PC-3 (cell line): ENCODE data around the gene C22orf42. TPM values are rescaled to one million over a fixed set of nuclear protein-coding genes. Genes with fewer than 3 reads are reported as not detected.
"Not testable (repeated sequence)": the region's sequence is repeated elsewhere in the genome, so short reads cannot be mapped to it uniquely, and the experiment has no call there.

ENCODE experiments used
- ATAC-seq: fragments of 200-7000 bp; cut with Tn5 transposase; 2 replicates; pipeline ENCODE4 v1.9.1; 2020; ENCODE audit warnings: mild to moderate bottlenecking, moderate library complexity
- BruUV-seq: library from RNA; stranded (reverse); fragments of 400-500 nt; replicated peaks from 2 replicates; lab custom pipeline; 2021; lab: Mats Ljungman, UMichigan
- CTCF ChIA-PET: fragments of 300-600 bp; sonication (Branson Sonifier 250); formaldehyde crosslinking; loops from one replicate; lab custom pipeline; 2022; ENCODE audit warnings: antibody characterized with exemption; lab: Charles Lee
- POLR2A ChIA-PET: fragments of 300-600 bp; sonication (Branson Sonifier 250); formaldehyde crosslinking; loops from one replicate; lab custom pipeline; 2022; ENCODE audit warnings: antibody characterized with exemption; ENCODE audit not compliant: unreplicated experiment; lab: Charles Lee
- DNase-seq: peaks from one replicate; pipeline ENCODE4 v3.0.0-alpha.2; 2015
- H2AFZ ChIP-seq: fragments of 300-600 bp; sonication (generic); 2 replicates; pipeline ENCODE4 v1.6.0; 2016; ENCODE audit warnings: antibody characterized with exemption, low read length
- H3F3A ChIP-seq: fragments of 300-600 bp; sonication (generic); one replicate; pipeline ENCODE4 v1.6.0; 2017; ENCODE audit warnings: antibody characterized with exemption, low read length, control low read depth, mild to moderate bottlenecking; ENCODE audit not compliant: unreplicated experiment
- H3K27ac ChIP-seq: fragments of 300-600 bp; sonication (generic); 2 replicates; pipeline ENCODE4 v1.5.1; 2016; ENCODE audit warnings: mild to moderate bottlenecking, low read length
- H3K27me3 ChIP-seq: fragments of 300-600 bp; sonication (generic); 2 replicates; pipeline ENCODE4 v1.6.1; 2016; ENCODE audit warnings: low read length, mixed read lengths
- H3K36me3 ChIP-seq: fragments of 300-600 bp; sonication (generic); 2 replicates; pipeline ENCODE4 v1.6.1; 2016; ENCODE audit warnings: low read depth, mixed run types, low read length, mixed read lengths
- H3K4me1 ChIP-seq: fragments of 300-600 bp; sonication (generic); 2 replicates; pipeline ENCODE4 v1.5.1; 2016; ENCODE audit warnings: low read length; ENCODE audit not compliant: insufficient read depth
- H3K4me2 ChIP-seq: fragments of 300-600 bp; sonication (generic); 2 replicates; pipeline ENCODE4 v1.6.0; 2016; ENCODE audit warnings: low read length
- H3K4me3 ChIP-seq: fragments of 300-600 bp; sonication (generic); 2 replicates; pipeline ENCODE4 v1.5.1; 2016; ENCODE audit warnings: mild to moderate bottlenecking, low read length, mixed read lengths
- H3K79me2 ChIP-seq: fragments of 300-600 bp; sonication (generic); 2 replicates; pipeline ENCODE4 v1.6.1; 2017; ENCODE audit warnings: low read length, mixed read lengths
- H3K9ac ChIP-seq: fragments of 300-600 bp; sonication (generic); 2 replicates; pipeline ENCODE4 v1.6.0; 2016; ENCODE audit warnings: mild to moderate bottlenecking, low read length
- H3K9me2 ChIP-seq: fragments of 300-600 bp; sonication (generic); replicated peaks from 2 replicates; pipeline ENCODE4 v1.6.1; 2016; ENCODE audit warnings: mixed run types, low read length, mixed read lengths
- H3K9me3 ChIP-seq: fragments of 300-600 bp; sonication (generic); 2 replicates; pipeline ENCODE4 v1.6.1; 2016; ENCODE audit warnings: low read length, mixed read lengths
- H4K20me1 ChIP-seq: fragments of 300-600 bp; sonication (generic); 2 replicates; pipeline ENCODE4 v1.6.1; 2016; ENCODE audit warnings: low read length, mixed read lengths
- CTCF ChIP-seq: fragments of 300-600 bp; sonication (generic); conservative IDR thresholded peaks from 2 replicates; pipeline ENCODE4 v1.5.1; 2017; ENCODE audit warnings: antibody characterized with exemption, low read depth, mild to moderate bottlenecking, low read length
- EZH2 ChIP-seq: fragments of 300-600 bp; sonication (generic); IDR thresholded peaks from one replicate; pipeline ENCODE4 v1.6.1; 2017; ENCODE audit warnings: antibody characterized with exemption, mild to moderate bottlenecking, low read length; ENCODE audit not compliant: unreplicated experiment
- EZH2phosphoT487 ChIP-seq: fragments of 300-600 bp; sonication (generic); IDR thresholded peaks from 2 replicates; pipeline ENCODE4 v1.6.1; 2018; ENCODE audit warnings: mild to moderate bottlenecking, antibody characterized with exemption, low read length, borderline replicate concordance
- intact Hi-C: fragments of 100-400 bp; cut with micrococcal nuclease; formaldehyde crosslinking; loops from 2 replicates; pipeline ENCODE4 v1.9.0; 2023
- total RNA-seq: library from RNA; depleted of rRNA; stranded (reverse); fragments of >200 nt; gene quantifications from 2 replicates; pipeline ENCODE4 v1.2.3, GENCODE V29; 2014

C22orf42 gene
- total RNA-seq, 1 experiment from 2014 or later: not detected

DNA sequence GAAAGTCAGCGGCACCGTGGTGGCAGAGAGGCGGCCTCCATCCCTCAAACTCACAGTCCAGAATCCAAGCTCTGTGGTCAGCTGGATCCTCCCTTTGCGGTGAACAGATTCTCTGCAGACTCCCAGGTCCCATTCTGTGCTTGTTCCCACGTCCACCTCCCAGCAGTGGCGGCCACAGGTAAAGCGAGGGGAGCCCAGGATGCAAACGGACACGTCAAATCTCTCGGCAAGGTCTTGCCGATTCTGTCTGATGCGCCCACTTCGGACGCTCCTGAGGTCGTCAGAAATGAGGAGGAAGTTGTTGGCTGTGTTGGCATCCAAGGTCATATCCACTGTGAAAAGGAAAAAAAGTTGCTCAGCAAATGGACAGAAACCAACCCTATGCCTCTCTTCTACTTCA lies 31.9 kb upstream of the C22orf42 start:
- BruUV-seq, H3K27ac ChIP-seq, intact Hi-C loops, H3K79me2 ChIP-seq, POLR2A ChIA-PET, H3K4me3 ChIP-seq, H3K36me3 ChIP-seq, H3K9ac ChIP-seq, H4K20me1 ChIP-seq, DNase-seq, ATAC-seq, H3F3A ChIP-seq, H3K9me3 ChIP-seq, H3K9me2 ChIP-seq, H2AFZ ChIP-seq, H3K4me2 ChIP-seq, H3K4me1 ChIP-seq, CTCF ChIA-PET: not testable (repeated sequence)
- peaks cover 11% of the 10 kb centered on the region for H3K27me3 ChIP-seq

DNA sequence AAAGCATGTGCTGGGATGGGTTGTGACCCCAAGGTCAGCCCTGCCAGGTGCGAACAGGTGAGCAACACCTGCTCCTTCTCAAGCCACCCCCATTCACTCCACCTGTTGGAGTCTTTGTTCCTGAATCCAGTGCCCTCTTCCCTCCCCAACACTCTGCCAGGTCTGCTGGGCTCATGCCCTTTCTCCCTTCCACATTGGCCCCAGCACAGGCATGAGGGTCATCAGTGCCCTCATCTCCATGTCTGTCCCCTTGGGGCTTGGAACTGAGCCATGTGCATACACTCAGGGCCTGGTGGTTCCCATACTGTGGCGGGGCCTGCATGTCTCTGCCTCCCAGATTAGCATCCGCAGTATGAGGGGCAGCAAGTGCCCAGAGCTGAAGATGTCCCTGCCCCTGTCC lies 26.7 kb upstream of the C22orf42 start:
- Histone ChIP-seq H3K9me2 (no peaks in the 10 kb centered on the region), H3K27me3 (peaks cover 5% of the 10 kb centered on the region), H3K9me3 (no peaks in the 10 kb centered on the region), H3K9ac (no peak overlapping the region), H2AFZ (no peak overlapping the region), H3K4me1 (no peaks in the 10 kb centered on the region), H3F3A (no peaks in the 10 kb centered on the region), H3K36me3 (no peaks in the 10 kb centered on the region), H4K20me1 (no peaks in the 10 kb centered on the region), H3K27ac (no peak overlapping the region), H3K4me3 (no peak overlapping the region), H3K4me2 (no peak overlapping the region), H3K79me2 (no peaks in the 10 kb centered on the region)
- no peak for TF ChIP-seq CTCF
- no peak for TF ChIP-seq EZH2
- no peak for TF ChIP-seq EZH2phosphoT487
- CTCF ChIA-PET: no interaction called here
- intact Hi-C loops: no loop called here
- no peak for ATAC-seq
- BruUV-seq: no TSS peak
- POLR2A ChIA-PET: no interaction called here
- no peak for DNase-seq

- Histone ChIP-seq H3K4me1 (no peaks in the 10 kb centered on the region), H3K27ac (no peak overlapping the region), H3K36me3 (no peaks in the 10 kb centered on the region), H4K20me1 (no peaks in the 10 kb centered on the region), H3K9me3 (no peaks in the 10 kb centered on the region), H3K79me2 (no peaks in the 10 kb centered on the region), H3K27me3 (peaks cover 5% of the 10 kb centered on the region), H3F3A (no peaks in the 10 kb centered on the region), H3K9ac (no peak overlapping the region), H3K4me3 (no peak overlapping the region), H2AFZ (no peak overlapping the region), H3K4me2 (no peak overlapping the region), H3K9me2 (no peaks in the 10 kb centered on the region)
- intact Hi-C loops: no loop called here
- POLR2A ChIA-PET: no interaction called here
- DNase-seq: no peak
- no peak for ATAC-seq
- TF ChIP-seq CTCF (no peak), EZH2phosphoT487 (no peak), EZH2 (no peak)
- CTCF ChIA-PET: no interaction called here
- BruUV-seq: no TSS peak
These were observed 24.5 kb upstream of the C22orf42 start for GRCh38 chr22:32183625-32184024.
